ENCODE data around the gene STX1B. TPM values are rescaled to one million over a fixed set of nuclear protein-coding genes. Genes with fewer than 3 reads are reported as not detected.

STX1B gene
- total RNA-seq, 2 donors from 2014 or later = 0.35 to 0.52 TPM

GRCh38 chr16:30997725-30998711 is 12.4 kb downstream of the STX1B start:
- Histone ChIP-seq H3K27me3 (peaks cover 7% of the 10 kb centered on the region), H3K27ac (no peak overlapping the region), H3K36me3 (no peaks in the 10 kb centered on the region), H3K4me1 (no peaks in the 10 kb centered on the region), H3K9me3 (no peaks in the 10 kb centered on the region), H3K9ac (ENCODE audit: low read depth in 2 of 2, low read length in 2 of 2) (peak overlapping the region in 1 of 2 donors; percentile 83), H3K4me3 (peak overlapping the region; percentile 36)
- intact Hi-C loops (cut with DNase I) = no loop called here
- no peak for TF ChIP-seq CTCF (IDR thresholded peaks at IDR 0.05)
- no peak for DNase-seq

GRCh38 chr16:30996985-30997724 is 13.3 kb downstream of the STX1B start:
- Histone ChIP-seq H3K36me3 (no peaks in the 10 kb centered on the region), H3K4me3 (peak overlapping the region; percentile 36), H3K9ac (ENCODE audit: low read depth in 2 of 2, low read length in 2 of 2) (peak overlapping the region; percentile 73 to 83), H3K27me3 (peaks cover 7% of the 10 kb centered on the region), H3K9me3 (no peaks in the 10 kb centered on the region), H3K27ac (peak overlapping the region; percentile 55), H3K4me1 (no peaks in the 10 kb centered on the region)
- DNase-seq = peak; percentile 91
- intact Hi-C loops (cut with DNase I) = no loop called here
- no peak for TF ChIP-seq CTCF (IDR thresholded peaks at IDR 0.05)

GRCh38 chr16:30996324-30996984 is 14.0 kb downstream of the STX1B start:
- intact Hi-C loops (cut with DNase I) = no loop called here

DNA sequence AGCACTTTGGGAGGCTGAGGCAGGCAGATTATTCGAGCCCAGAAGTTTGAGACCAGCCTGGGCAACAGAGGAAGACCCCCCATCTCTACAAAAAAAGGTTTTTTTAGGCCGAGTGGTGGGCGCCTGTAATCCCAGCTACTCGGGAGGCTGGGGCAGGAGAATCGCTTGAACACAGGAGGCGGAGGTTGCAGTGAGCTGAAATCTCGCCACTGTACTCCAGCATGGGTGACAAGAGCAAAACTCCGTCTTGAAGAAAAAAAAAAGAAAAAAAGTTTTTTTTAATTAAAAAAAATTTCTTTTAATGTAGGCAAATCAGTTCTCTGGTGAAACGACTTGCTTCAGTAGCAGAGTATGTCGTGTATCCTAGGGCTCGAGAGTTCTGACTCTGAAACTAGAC is 14.5 kb downstream of the STX1B start:
- no peak for DNase-seq
- Histone ChIP-seq H3K9ac (ENCODE audit: low read depth in 2 of 2, low read length in 2 of 2) (no peak overlapping the region), H3K27ac (peak overlapping the region; percentile 55), H3K9me3 (no peaks in the 10 kb centered on the region), H3K36me3 (no peaks in the 10 kb centered on the region), H3K4me3 (no peak overlapping the region), H3K4me1 (no peaks in the 10 kb centered on the region), H3K27me3 (peaks cover 7% of the 10 kb centered on the region)
- TF ChIP-seq CTCF (IDR thresholded peaks at IDR 0.05) = no peak
- intact Hi-C loops (cut with DNase I) = no loop called here

More at GRCh38 chr16:30996324-30996984, 14.0 kb downstream of the STX1B start:
- Histone ChIP-seq H3K27ac (peak overlapping the region; percentile 55), H3K9me3 (no peaks in the 10 kb centered on the region), H3K4me3 (peak overlapping the region; percentile 36), H3K27me3 (peaks cover 7% of the 10 kb centered on the region), H3K9ac (ENCODE audit: low read depth in 2 of 2, low read length in 2 of 2) (peak overlapping the region; percentile 69 to 73), H3K4me1 (no peaks in the 10 kb centered on the region), H3K36me3 (no peaks in the 10 kb centered on the region)
- DNase-seq = peak; percentile 70
- no peak for TF ChIP-seq CTCF (IDR thresholded peaks at IDR 0.05)
